ENCODE data around the gene NIPSNAP3A.

NIPSNAP3A gene

GRCh38 chr9:104798209-104798995 lies 50.9 kb downstream of the NIPSNAP3A start:
- no peak overlapping the region for H3K4me3 ChIP-seq (ENCODE audit: low read length)
- DNase-seq (ENCODE audit: low read depth, low spot score) = no peak

GRCh38 chr9:104800068-104800785 lies 52.7 kb downstream of the NIPSNAP3A start:
- DNase-seq (ENCODE audit: low read depth, low spot score) = no peak
- H3K4me3 ChIP-seq (ENCODE audit: low read length) = no peak overlapping the region

DNA sequence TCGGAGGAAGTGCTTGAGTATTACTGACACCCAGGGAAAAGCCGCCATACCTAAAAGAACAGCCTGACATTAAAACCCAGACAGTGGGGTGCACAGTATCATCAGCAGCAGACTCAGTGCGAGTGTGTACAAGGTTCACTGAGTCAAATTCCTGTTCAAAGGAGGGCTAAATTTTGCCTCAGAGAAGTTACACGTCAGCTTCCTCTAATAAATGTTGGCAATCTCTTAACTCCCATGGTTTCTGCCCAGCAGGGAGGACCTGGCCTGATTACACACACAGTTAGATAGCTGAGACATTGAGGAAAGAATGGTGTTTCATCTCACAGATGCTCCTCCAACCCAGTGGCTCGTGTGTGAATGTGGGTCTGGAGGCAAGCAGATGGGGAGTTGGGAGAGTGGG lies 54.6 kb downstream of the NIPSNAP3A start:
- no peak overlapping the region for H3K4me3 ChIP-seq (ENCODE audit: low read length)

DNA sequence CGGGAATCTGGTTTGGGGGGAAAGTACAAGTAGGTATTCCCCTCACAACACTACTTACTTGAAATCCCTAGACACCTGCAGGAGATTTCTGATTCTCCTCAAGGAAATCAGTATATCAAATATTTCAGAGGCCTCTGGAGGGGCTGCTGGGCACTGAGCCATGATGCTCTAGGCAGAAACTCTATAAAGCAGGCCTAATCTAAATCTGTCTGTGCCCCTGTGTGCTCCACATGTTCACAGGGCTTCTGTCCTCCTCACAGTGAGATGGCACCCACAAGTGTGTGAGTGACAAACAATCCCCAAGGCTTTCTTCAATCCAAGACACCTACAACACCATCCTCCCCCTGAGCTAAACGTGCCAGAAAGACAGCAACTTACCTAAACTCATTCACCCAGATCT lies 55.4 kb downstream of the NIPSNAP3A start:
- no peak overlapping the region for H3K4me3 ChIP-seq (ENCODE audit: low read length)
- DNase-seq (ENCODE audit: low read depth, low spot score) = no peak

More for the DNA sequence above, 54.6 kb downstream of the NIPSNAP3A start:
- DNase-seq (ENCODE audit: low read depth, low spot score) = no peak

GRCh38 chr9:104805441-104805840 lies 58.0 kb downstream of the NIPSNAP3A start:
- DNase-seq (ENCODE audit: low read depth, low spot score) = no peak
- H3K4me3 ChIP-seq (ENCODE audit: low read length) = no peak overlapping the region

- DNase-seq (ENCODE audit: low read depth, low spot score) = no peak
- H3K4me3 ChIP-seq (ENCODE audit: low read length) = no peak overlapping the region
Measured at GRCh38 chr9:104808035-104808614, 60.6 kb downstream of the NIPSNAP3A start.
